Sigmoid colon (tissue), 3 donors: Measurements from ENCODE around the gene FAM200B.

Source experiments
- POLR2A ChIP-seq, 2 donors: fragments of 450-650 bp; IDR thresholded peaks; one replicate each; pipeline ENCODE4 v1.6.1; 2016; ENCODE audit warnings: antibody characterized with exemption in 2 of 2, mild to moderate bottlenecking in 2 of 2, moderate library complexity in 2 of 2
- TF ChIP-seq, protein P1 (sequence below), 4 experiments: fragments of 450-650 bp in 3 of 4; fragments of 200-600 bp in 1 of 4; IDR thresholded peaks; one replicate each; pipeline ENCODE4 v1.5.1; 2016 to 2019; ENCODE audit warnings: antibody characterized with exemption in 4 of 4, mild to moderate bottlenecking in 3 of 4, moderate library complexity in 2 of 4

DNA sequence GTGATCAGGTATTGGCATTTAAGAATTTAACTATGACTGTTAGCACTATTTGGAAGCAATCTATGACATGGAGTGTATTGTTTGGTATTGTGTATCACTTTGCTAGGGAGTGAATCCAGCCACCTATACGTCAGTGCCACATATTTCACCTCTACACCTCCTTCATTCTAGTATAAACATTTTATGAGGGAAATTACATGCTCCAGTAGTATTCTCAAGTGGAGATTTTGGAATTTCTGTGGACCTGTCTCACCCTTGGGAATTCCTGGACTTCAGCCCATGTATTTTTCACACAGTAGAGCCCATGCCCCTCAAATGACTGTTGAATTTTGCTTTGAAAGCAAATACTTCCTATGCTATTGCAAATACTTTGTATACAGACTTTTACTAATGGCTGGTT, 32.5 kb downstream of the FAM200B start:
- TF ChIP-seq, protein P1, sequence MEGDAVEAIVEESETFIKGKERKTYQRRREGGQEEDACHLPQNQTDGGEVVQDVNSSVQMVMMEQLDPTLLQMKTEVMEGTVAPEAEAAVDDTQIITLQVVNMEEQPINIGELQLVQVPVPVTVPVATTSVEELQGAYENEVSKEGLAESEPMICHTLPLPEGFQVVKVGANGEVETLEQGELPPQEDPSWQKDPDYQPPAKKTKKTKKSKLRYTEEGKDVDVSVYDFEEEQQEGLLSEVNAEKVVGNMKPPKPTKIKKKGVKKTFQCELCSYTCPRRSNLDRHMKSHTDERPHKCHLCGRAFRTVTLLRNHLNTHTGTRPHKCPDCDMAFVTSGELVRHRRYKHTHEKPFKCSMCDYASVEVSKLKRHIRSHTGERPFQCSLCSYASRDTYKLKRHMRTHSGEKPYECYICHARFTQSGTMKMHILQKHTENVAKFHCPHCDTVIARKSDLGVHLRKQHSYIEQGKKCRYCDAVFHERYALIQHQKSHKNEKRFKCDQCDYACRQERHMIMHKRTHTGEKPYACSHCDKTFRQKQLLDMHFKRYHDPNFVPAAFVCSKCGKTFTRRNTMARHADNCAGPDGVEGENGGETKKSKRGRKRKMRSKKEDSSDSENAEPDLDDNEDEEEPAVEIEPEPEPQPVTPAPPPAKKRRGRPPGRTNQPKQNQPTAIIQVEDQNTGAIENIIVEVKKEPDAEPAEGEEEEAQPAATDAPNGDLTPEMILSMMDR (IDR thresholded peaks at IDR 0.05), result no peak
- TF ChIP-seq POLR2A (IDR thresholded peaks at IDR 0.05), result no peak
